ENCODE results near the gene RASGEF1C. TPM values are rescaled to one million over a fixed set of nuclear protein-coding genes. Genes with fewer than 3 reads are reported as not detected.
"Not testable (repeated sequence)": the region's sequence is repeated elsewhere in the genome, so short reads cannot be mapped to it uniquely, and the experiment has no call there.

Gene RASGEF1C
- total RNA-seq, 1 donor from 2014 or later = 0.49 TPM

DNA sequence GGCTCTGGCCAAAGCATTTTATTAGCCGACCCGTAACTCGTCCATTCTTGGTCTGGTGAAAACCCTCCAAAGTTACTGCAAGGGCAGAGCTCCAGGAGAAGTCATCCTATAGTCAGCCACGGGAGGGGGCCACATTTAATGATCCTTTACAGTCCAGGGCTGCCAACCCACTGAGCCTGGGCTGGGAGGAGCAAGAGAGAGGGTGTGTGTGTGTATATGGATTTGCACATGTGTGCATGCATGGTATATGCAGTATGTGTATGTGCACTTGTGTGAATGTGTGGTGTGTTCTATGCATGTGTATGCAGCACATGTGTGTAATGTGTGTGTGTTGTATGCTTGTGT, 4.2 kb upstream of the RASGEF1C start:
- intact Hi-C loops (cut with DNase I) = no loop called here

DNA sequence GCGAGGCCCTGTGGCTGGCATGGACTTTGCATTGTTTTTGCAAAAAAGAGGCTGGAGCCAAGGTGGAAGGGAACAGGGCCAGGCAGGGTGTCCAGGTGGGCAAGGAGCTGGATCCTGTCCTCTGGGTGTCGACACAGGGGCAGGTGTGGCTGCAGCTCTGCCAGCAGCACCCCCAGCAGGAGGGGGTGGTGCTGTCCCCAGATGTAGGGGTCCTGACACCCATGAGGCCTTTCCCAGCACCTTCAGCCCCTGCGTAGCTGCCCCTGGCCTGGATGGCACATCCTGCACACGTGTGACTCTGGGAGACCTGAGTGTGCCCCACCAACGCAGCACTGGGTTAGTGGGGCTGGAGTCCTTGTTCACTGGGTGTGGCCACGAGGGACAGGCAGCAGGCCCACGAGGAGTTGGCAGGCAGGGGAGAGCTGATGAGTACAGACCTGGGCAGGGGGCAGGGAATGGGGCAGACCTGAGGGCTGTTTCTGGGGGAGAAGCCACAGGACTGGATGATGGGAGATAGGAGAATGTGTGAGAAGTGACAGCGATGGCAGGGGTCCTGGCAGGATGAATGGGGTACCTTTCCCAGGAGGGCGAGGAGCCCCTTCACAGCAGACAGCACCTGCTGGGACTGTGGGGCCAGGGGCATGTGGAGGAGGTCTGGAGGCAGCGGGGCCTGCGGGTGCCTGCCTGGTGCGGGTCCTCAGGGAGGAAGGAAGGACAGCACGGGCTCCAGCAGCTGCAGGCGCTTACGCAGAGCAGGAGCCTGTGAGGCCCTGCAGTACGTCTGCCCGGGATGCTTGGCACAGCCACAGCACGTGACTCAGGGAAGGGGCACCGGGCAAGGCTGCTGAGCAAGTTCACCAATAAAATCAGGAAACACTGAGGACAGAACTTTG, 3.6 kb upstream of the RASGEF1C start:
- intact Hi-C loops (cut with DNase I) = no loop called here
- ATAC-seq (no peak), DNase-seq (ENCODE audit: missing footprints) (no peak)

More for the DNA sequence above, 4.2 kb upstream of the RASGEF1C start:
- ATAC-seq (no peak), DNase-seq (ENCODE audit: missing footprints) (no peak)

DNA sequence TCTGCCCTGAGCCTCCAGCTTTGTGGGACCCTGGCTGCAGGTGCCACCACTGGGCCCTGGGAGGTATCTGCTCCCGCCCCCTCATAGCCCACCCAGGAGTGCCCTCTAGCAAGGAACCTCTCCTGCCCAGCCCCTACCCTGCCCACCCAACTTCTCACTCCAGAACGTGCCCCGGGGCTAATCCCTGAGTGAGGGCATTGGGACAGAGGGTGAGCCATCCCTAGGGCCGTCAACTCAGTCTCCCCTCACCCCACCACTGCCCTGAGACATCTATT, 2.7 kb upstream of the RASGEF1C start:
- intact Hi-C loops (cut with DNase I) = no loop called here
- ATAC-seq (no peak), DNase-seq (ENCODE audit: missing footprints) (no peak)

DNA sequence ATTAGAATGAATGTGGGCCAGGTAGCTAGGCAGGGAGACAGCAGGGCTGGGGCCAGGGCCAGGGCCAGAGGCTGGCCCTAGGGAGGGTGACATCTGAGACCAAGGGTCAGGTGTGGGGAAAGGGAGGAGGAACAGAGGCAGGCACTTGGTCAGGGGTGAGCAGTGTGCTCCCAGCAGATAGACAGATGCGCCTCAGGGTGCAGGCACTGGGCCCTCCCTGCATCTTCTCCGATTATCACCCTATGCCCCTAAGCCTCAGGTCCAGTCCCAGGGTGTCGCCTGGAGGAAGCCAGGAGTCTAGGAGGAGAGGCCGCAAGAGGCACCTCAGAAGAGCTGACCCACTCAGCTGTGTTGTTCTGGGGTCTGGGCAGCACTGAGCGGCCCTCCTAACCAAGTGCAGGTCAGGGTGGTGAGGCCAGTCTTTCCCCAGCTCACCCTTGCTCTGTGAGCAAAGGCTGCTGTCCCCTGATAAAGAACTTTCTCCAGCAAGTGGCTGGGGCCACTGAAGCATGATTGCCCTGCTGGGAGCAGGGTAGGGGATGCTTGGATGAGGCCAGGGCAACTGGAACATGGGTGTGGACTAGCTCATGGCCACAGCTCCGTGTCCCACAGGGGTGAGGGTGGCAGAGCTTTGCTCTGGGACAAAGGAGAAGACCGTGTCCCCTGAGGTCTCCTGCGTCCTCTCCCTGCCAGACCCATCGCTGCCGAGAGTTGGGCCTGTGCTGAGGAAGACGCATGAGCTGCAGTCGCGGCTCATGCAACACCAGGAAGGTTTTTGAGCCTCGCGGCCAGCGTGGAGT, 2.1 kb upstream of the RASGEF1C start:
- no peak for DNase-seq (ENCODE audit: missing footprints)
- intact Hi-C loops (cut with DNase I) = no loop called here
- ATAC-seq = no peak

DNA sequence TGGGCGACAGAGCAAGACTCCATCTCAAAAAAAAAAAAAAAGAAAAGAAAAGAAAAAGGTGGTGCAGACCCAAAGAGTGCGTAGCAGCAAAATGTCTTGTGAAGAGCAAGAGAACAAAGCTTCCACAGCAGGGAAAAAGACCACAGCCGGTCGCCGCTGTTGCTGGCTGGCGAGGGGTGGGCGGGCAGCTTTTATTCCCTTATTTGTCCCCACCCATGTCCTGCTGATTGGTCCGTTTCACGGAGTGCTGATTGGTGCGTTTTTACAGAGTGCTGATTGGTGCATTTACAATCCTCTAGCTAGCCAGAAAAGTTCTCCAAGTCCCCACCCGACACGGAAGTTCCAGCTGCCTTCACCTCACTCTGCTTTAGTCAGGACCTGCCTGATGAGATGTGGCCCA, 1.1 kb upstream of the RASGEF1C start:
- ATAC-seq; intact Hi-C loops (cut with DNase I); DNase-seq (ENCODE audit: missing footprints): not testable (repeated sequence)

DNA sequence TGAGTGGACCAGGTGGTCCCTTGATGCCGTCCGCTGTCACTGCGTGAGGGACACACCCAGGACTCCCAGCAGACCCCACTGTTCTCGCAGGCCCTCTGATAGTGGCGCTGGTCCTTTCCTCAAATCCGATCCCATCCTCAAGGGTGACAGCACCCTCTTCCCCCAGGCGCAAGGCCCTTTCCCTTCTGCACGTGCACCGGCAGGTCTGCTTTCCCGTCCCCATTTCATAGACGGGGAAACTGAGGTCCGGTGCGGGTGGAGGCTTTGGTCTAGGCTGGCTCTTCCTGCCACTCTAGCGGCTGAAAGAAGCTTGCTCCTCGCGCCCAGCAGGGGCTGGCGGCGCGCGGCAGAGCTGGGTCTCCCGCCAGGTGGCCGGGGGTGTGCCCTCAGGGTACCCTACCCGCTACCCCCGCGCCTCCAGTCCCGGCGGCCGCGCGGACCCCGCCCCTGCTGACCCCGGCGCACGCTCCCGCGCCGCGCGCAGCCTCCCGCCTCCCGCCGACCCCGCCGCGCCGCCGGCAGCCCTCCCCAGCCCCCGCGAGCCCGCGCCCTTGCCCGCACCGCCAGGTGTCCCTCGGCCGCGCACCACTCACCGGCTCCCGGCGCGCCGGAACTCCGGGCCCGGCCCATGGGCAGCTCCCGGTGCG, 453 bp downstream of the RASGEF1C start:
- ATAC-seq (no peak), DNase-seq (ENCODE audit: missing footprints) (no peak)
- intact Hi-C loops (cut with DNase I) = loop anchor here (5.0 kb wide), 1 partner anchor 81 kb away; no protein-coding TSS in a partner anchor

DNA sequence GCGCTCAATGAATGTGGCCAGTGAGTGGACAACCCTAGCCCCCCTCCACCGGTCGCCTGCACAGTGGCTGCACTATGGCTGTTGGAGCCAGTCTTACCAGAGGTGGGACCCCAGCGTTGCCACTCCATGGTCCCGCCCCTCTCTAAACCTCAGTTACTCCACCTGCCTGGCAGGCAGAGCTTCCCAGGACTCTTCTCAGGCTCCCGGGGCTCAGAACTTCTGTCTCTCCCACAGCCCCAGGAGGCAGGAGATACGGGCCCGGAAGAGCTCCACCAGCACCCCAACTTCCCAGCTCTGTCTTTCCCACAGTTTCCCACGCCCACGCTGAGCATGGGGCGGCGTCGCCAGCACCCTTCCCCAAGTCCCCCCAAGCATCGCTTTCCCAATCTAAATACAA, 975 bp downstream of the RASGEF1C start:
- no peak for ATAC-seq
- DNase-seq (ENCODE audit: missing footprints) = no peak
- intact Hi-C loops (cut with DNase I) = loop anchor here (5.0 kb wide), 1 partner anchor 81 kb away; no protein-coding TSS in a partner anchor

DNA sequence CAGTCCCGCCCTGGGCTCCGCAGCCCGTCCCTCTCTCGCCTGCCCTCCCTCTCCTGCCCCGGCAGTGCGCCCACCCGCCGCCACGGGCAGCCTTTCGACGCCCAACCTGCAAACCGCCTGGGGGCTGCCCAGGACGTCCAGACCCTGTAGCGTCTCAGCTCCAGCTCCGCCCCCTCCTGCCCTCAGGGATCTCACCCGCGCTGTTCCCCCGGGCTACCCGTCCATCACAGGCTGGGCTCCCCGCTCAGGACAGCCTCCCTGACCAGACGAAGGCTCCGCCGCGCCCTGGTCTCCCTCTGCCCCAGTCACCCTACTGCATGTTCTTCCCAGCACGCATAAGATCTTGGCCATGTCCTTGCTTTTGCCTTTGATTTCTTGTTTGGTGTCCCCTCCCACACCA, 1.4 kb downstream of the RASGEF1C start:
- ATAC-seq (no peak), DNase-seq (ENCODE audit: missing footprints) (no peak)
- intact Hi-C loops (cut with DNase I) = loop anchor here (5.0 kb wide), 1 partner anchor 80 kb away; no protein-coding TSS in a partner anchor

DNA sequence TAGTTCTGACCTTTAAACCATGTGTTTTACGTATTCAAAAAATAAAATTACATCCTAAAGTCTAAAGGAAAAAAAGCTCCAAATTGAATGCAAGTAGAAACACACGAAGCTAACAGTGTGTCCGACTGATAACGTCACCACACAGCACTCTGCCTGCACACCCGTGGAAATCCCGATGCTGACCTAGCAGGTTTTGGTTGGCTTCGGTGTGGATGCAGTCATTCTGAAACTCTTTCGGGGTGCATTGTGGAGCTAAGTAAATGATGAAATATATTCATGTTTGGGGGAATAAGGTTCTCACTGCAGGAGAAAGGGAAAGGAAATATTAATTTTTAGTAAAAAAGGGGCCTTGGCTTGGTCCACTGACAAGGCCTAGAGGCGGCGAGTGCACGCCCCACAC, 2.0 kb downstream of the RASGEF1C start:
- no peak for ATAC-seq
- intact Hi-C loops (cut with DNase I) = loop anchor here (5.0 kb wide), 1 partner anchor 80 kb away; no protein-coding TSS in a partner anchor

DNA sequence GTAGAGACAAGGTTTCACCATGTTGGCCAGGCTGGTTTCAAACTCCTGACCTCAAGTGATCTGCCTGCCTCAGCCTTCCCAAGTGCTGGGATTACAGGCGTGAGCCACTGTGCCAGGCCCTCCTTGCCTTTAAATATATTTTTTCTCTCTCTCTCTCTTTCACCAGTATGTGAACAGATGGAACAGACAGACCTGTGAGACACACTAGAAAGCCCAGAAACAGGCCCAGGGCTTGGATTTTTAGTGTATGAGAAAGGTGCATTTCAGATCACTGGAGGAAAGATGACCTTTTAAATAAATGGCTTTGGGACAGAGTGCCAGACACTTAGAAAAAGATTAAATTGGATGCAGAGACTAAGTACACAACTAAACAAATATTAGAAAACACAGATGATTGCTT, 3.1 kb downstream of the RASGEF1C start:
- DNase-seq (ENCODE audit: missing footprints) (no peak), ATAC-seq (no peak)
- intact Hi-C loops (cut with DNase I) = loop anchor here (5.0 kb wide), 1 partner anchor 79 kb away; no protein-coding TSS in a partner anchor

More for the DNA sequence above, 2.0 kb downstream of the RASGEF1C start:
- no peak for DNase-seq (ENCODE audit: missing footprints)

DNA sequence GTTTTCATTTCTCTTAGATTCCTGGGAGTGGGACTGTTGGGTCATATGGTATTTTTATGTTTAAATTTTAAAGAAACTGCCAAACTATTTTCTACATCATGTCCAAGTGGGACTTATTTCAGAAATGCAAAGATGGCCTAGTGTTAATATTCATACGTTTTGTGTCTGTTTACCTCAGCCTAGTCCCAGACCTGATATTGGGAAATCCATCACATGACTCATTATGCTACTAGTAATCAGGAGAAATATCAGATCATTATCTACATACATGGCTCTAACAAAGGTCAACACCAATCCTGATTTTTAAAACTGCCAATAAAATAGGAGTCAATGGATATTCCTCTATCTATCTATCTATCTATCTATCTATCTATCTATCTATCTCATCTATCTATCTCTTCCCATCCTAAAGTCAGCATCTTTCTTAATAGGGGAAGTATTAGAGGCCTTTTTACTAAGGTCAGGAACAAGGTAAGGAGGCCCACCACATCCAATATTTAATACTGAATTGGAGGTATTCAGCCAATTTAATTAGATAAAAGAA, 4.7 kb downstream of the RASGEF1C start:
- no peak for DNase-seq (ENCODE audit: missing footprints)
- ATAC-seq = no peak
- intact Hi-C loops (cut with DNase I) = no loop called here

DNA sequence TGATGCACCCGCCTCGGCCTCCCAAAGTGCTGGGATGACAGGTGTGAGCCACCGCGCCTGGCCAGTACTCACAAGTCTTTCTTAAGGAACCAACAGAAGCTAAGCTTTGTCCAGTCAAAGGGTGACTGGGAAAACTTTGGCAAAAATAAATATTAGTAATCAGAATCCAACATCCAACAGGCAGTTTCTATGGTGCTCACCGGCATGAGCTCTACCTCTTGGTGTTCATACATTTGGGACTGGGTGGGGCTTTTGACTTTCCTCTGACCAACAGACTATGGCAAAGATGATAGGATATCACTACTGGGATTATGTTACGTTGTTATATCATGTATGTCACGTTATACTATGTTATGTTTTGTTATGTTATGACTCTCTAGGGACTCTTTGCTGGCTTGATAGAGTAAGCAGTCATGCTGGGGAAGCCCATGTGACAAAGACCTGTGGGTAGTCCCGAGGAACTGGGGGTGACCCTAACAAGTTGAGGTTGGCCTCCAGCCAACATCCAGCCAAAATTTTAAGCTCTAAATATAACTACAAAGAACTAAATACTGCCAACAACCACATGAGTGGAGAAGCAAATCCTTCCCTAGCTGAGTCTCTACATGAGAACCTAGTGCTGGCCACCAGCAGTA, 6.0 kb downstream of the RASGEF1C start:
- no peak for DNase-seq (ENCODE audit: missing footprints)
- intact Hi-C loops (cut with DNase I) = no loop called here

DNA sequence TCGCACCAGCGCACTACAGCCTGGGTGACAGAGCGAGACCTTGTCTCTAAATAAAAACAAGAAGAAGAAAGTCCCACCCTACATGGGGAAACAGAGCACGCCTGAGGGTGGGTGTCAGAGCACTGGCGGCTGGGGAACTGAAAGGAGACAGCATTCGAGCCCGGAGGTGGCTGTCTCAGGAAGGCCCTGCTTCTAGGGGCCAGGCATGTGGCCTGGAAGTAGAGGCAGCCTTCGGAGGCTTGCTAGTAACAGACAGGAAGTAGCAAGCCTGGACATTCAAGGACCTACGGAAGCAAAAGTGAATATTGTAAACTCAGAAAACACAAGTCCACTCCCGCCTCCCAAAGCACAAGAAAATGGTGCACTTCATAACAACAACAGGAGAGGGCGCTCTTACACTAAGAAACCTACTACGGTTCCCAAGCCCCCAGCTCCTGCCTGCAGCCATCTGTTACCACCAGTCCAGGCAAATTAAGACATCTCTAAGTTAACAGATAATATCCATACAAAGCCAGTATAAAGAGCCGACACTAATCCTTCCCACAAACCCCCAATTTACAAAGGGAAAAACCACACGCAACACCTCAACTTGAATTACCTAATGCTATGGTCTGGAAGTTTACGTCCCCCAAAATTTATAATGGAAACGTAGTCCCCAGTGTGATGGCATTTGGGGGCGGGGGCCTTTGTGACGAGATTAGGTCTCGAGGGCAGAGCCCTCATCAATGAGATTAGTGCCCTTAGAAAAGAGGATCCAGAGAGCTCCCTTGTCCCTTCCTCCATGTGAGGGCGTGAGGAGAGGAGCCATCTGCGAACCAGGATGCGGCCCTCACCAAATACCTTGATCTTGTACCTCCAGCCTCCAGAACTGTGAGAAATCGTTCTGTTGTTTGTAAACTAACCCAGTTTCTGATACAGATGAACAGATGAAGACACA, 7.7 kb downstream of the RASGEF1C start:
- intact Hi-C loops (cut with DNase I) = no loop called here
- DNase-seq (ENCODE audit: missing footprints) (no peak), ATAC-seq (no peak)

More for the DNA sequence above, 6.0 kb downstream of the RASGEF1C start:
- ATAC-seq = no peak

DNA sequence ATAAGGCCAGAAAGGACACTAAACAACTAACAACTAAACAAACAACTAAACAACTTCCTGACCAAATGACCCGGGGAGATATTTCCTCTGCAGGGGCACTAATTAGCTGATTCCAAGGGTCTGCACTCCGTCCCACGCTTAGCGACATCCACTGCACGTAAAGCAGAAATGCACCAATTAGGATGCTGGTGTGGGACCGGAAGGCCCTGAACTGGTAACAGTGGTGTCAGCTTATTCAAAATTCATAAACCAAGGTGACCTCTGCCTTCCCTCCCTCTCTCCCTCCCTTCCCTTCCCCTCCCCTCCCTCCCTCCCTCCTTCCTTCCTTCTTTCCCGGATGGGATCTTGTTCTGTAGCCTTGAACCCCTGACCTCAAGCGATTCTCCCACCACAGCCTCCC, 9.6 kb downstream of the RASGEF1C start:
- intact Hi-C loops (cut with DNase I) = no loop called here
- no peak for DNase-seq (ENCODE audit: missing footprints)
- no peak for ATAC-seq

DNA sequence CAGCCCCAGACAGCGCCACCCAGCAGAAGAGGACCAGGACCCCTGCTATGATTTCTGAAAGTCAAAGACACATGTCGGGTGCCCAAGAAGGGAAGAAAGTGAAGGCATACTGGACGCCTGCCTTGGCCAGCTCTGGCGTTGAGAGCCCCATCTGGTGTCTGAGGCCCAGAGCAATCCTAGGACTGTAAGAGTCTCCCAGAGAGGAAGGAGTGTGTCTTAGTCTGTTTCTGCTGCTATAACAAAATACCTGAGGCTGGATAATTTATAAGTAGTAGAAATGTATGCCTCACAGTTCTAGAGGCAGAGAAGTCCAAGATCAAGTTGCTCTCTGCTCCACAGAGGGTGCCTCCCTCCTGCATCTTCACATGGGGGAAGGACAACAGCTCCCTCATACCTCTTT, 10.8 kb downstream of the RASGEF1C start:
- intact Hi-C loops (cut with DNase I) = no loop called here
- DNase-seq (ENCODE audit: missing footprints) (no peak), ATAC-seq (no peak)

DNA sequence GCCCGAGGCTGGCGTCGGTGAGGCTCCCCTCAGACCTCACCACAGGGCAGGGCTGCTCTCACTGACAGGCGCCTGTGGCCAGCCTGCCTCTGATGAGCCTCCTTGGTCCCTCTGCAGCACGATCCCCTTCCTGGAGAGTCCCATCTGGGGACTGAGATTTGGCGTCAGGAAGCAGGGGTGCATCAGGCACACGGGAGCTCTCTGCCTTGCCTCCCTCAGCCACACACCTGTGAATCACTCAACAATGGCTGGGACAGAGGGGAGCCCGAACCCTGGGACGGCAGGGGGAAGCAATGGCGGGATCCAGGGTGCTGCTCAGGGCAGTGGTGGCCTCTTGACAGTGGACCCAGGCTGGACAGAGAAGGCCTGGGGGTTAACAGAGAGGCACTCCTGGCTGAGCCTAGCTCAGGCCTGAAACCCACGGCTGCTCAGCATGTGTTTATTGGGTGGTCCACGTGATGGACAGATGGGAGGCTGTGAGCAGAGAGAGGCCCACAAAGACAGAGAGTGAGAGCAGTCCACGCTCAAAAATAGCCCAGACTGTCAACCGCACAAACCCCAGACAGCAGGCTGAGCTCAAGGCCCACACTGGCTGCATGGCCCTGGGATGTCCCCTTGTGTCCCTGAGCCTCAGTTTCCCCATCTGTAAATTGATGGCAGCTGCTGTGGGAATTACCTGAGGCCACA, 11.9 kb downstream of the RASGEF1C start:
- intact Hi-C loops (cut with DNase I) = no loop called here
- DNase-seq (ENCODE audit: missing footprints) = peak; percentile 42
- no peak for ATAC-seq
